Aorta (tissue), 5 donors: ENCODE results near the gene TBX3. TPM values are rescaled to one million over a fixed set of nuclear protein-coding genes. Genes with fewer than 3 reads are reported as not detected.

Experiments
- ATAC-seq: fragments of 200-7000 bp; cut with Tn5 transposase; one replicate; pipeline ENCODE4 v1.9.1; 2022; ENCODE audit warnings: moderate library complexity; ENCODE audit not compliant: low FRiP score
- DNase-seq, 2 donors: peaks; one replicate each; pipeline ENCODE4 v3.0.0-alpha.2; 2020
- H3K27ac ChIP-seq, 2 donors: one replicate each; pipeline ENCODE4 v1.5.1; 2013; ENCODE audit warnings: low read length in 2 of 2, mild to moderate bottlenecking in 2 of 2, moderate library complexity in 2 of 2, control low read depth in 1 of 2, inconsistent platforms in 1 of 2, low read depth in 1 of 2
- H3K27me3 ChIP-seq, 2 donors: one replicate each; pipeline ENCODE4 v1.6.1; 2013; ENCODE audit warnings: control low read depth in 1 of 2, low read length in 1 of 2, mild to moderate bottlenecking in 1 of 2, moderate library complexity in 1 of 2; ENCODE audit not compliant: insufficient read depth in 2 of 2, control insufficient read depth in 1 of 2
- H3K36me3 ChIP-seq, 2 donors: one replicate each; pipeline ENCODE4 v1.6.1; 2013; ENCODE audit warnings: control low read depth in 1 of 2, low read length in 1 of 2, mild to moderate bottlenecking in 1 of 2; ENCODE audit not compliant: insufficient read depth in 2 of 2, control insufficient read depth in 1 of 2
- H3K4me1 ChIP-seq, 2 donors: one replicate each; pipeline ENCODE4 v1.6.1; 2013; ENCODE audit warnings: low read length in 2 of 2, control low read depth in 1 of 2, mild to moderate bottlenecking in 1 of 2, moderate library complexity in 1 of 2; ENCODE audit not compliant: insufficient read depth in 2 of 2, control insufficient read depth in 1 of 2
- H3K4me3 ChIP-seq, 2 donors: one replicate each; pipeline ENCODE4 v1.5.1; 2013; ENCODE audit warnings: low read length in 2 of 2, control low read depth in 1 of 2, mild to moderate bottlenecking in 1 of 2
- H3K9me3 ChIP-seq: one replicate; pipeline ENCODE4 v1.6.1; 2013; ENCODE audit warnings: mild to moderate bottlenecking, low read length; ENCODE audit not compliant: control insufficient read depth
- WGBS, 2 donors: extraction: QIAGEN DNeasy Blood & Tissue Kit; methylation state at CpG; one replicate each; pipeline ENCODE4 v1.1.7; 2013; 5-methylcytosine and 5-hydroxymethylcytosine counted together
- intact Hi-C, 2 donors: fragments of 100-400 bp; cut with DNase I; formaldehyde crosslinking; loops; one replicate each; pipeline versions ENCODE4 v1.14.2 to v1.15.0; 2022
- polyA plus RNA-seq, 2 donors: library from polyadenylated mRNA; stranded (reverse); fragments of 200-250 nt; gene quantifications; one replicate each; pipeline ENCODE4 v1.2.3, GENCODE V29; 2013
- total RNA-seq, 2 donors: library from RNA; stranded (reverse); fragmentation: NEBNext Ultra II Directional; extraction: Animal tissue kit (Norgen Biotek cat#: 25700); gene quantifications; one replicate each; pipeline ENCODE4 v1.2.1, GENCODE V29; 2021
- donor health status: healthy with polysubstance abuse.
- donor health status: Bipolar disorder and iron deficiency.
- donor health status: DM: no; HTN: no; CAD: no.
- donor health status: DM: no; HTN: no; CAD: no.
- donor health status: DM: yes; HTN: yes; CAD: no.

Gene TBX3
- total and polyA plus RNA-seq, 4 donors, result 2.2 to 6.8 (median 4.4) TPM

- DNase-seq (no peak), ATAC-seq (no peak)
- 8 to 9% methylated on average over 43 to 62 of the region's 62 CpGs for WGBS, 2 donors
- Histone ChIP-seq H3K27me3 (peaks cover 0 to 4% of the 10 kb centered on the region in 2 donors), H3K9me3 (no peaks in the 10 kb centered on the region), H3K36me3 (no peaks in the 10 kb centered on the region), H3K4me3 (peak overlapping the region in 1 of 2 donors; percentile 29), H3K27ac (no peak overlapping the region), H3K4me1 (no peaks in the 10 kb centered on the region)
- intact Hi-C loops, result no loop called here
These were observed 8.4 kb upstream of the TBX3 start for GRCh38 chr12:114692186-114693058.

GRCh38 chr12:114691763-114692185 lies 7.8 kb upstream of the TBX3 start:
- peaks cover 0 to 4% of the 10 kb centered on the region in 2 donors for H3K27me3 ChIP-seq
- intact Hi-C loops, result no loop called here
- no peak overlapping the region for H3K4me3 ChIP-seq
- no peaks in the 10 kb centered on the region for H3K9me3 ChIP-seq
- H3K27ac ChIP-seq, result no peak overlapping the region
- 60 to 74% methylated on average over 18 of the region's 18 CpGs for WGBS, 2 donors
- H3K36me3 ChIP-seq, result no peaks in the 10 kb centered on the region
- ATAC-seq (no peak), DNase-seq (no peak)
- no peaks in the 10 kb centered on the region for H3K4me1 ChIP-seq

GRCh38 chr12:114691196-114691595 lies 7.2 kb upstream of the TBX3 start:
- no peaks in the 10 kb centered on the region for H3K9me3 ChIP-seq
- H3K27me3 ChIP-seq, result peaks cover 0 to 4% of the 10 kb centered on the region in 2 donors
- intact Hi-C loops, result no loop called here
- no peaks in the 10 kb centered on the region for H3K4me1 ChIP-seq
- no peak for DNase-seq
- H3K27ac ChIP-seq, result no peak overlapping the region
- H3K36me3 ChIP-seq, result no peaks in the 10 kb centered on the region
- no peak for ATAC-seq
- H3K4me3 ChIP-seq, result no peak overlapping the region
- WGBS, 2 donors, result 87 to 92% methylated on average over 6 of the region's 6 CpGs

GRCh38 chr12:114690267-114691135 lies 6.5 kb upstream of the TBX3 start:
- ATAC-seq, result no peak
- peaks cover 0 to 4% of the 10 kb centered on the region in 2 donors for H3K27me3 ChIP-seq

GRCh38 chr12:114689075-114689994 lies 5.4 kb upstream of the TBX3 start:
- H3K27me3 ChIP-seq, result peaks cover 0 to 4% of the 10 kb centered on the region in 2 donors
- H3K27ac ChIP-seq, result no peak overlapping the region
- H3K4me1 ChIP-seq, result no peaks in the 10 kb centered on the region
- DNase-seq (no peak), ATAC-seq (no peak)
- 56 to 74% methylated on average over 5 of the region's 5 CpGs for WGBS, 2 donors
- no peaks in the 10 kb centered on the region for H3K9me3 ChIP-seq
- intact Hi-C loops, result loop anchor here in 1 of 2 donors (10.0 kb wide), 1 partner anchor 645 kb away; no protein-coding TSS in a partner anchor
- no peak overlapping the region for H3K4me3 ChIP-seq
- H3K36me3 ChIP-seq, result no peaks in the 10 kb centered on the region

More at GRCh38 chr12:114690267-114691135, 6.5 kb upstream of the TBX3 start:
- Histone ChIP-seq H3K27ac (no peak overlapping the region), H3K4me1 (no peaks in the 10 kb centered on the region), H3K9me3 (no peaks in the 10 kb centered on the region), H3K36me3 (no peaks in the 10 kb centered on the region), H3K4me3 (no peak overlapping the region)
- 77 to 85% methylated on average over 8 of the region's 8 CpGs for whole genome bisulfite sequencing, 2 donors
- DNase-seq, result no peak
- intact Hi-C loops, result no loop called here

GRCh38 chr12:114688256-114688845 lies 4.4 kb upstream of the TBX3 start:
- Histone ChIP-seq H3K27me3 (peaks cover 0 to 4% of the 10 kb centered on the region in 2 donors), H3K9me3 (no peaks in the 10 kb centered on the region), H3K4me3 (no peak overlapping the region), H3K36me3 (no peaks in the 10 kb centered on the region), H3K27ac (no peak overlapping the region), H3K4me1 (no peaks in the 10 kb centered on the region)
- no peak for DNase-seq
- no peak for ATAC-seq
- intact Hi-C loops, result loop anchor here in 1 of 2 donors (10.0 kb wide), 1 partner anchor 646 kb away; no protein-coding TSS in a partner anchor
- WGBS, 2 donors, result 20 to 32% methylated on average over 4 of the region's 4 CpGs

GRCh38 chr12:114687802-114688201 lies 3.8 kb upstream of the TBX3 start:
- H3K36me3 ChIP-seq, result no peaks in the 10 kb centered on the region
- no peak overlapping the region for H3K4me3 ChIP-seq
- H3K27me3 ChIP-seq, result peaks cover 0 to 4% of the 10 kb centered on the region in 2 donors
- ATAC-seq (no peak), DNase-seq (no peak)
- H3K27ac ChIP-seq, result no peak overlapping the region
- no peaks in the 10 kb centered on the region for H3K9me3 ChIP-seq
- intact Hi-C loops, result loop anchor here in 1 of 2 donors (10.0 kb wide), 1 partner anchor 647 kb away; no protein-coding TSS in a partner anchor
- no peaks in the 10 kb centered on the region for H3K4me1 ChIP-seq
- WGBS, 2 donors, result 29 to 47% methylated on average over 12 of the region's 12 CpGs
